PFSK-1 (cell line): ENCODE data around the gene LYRM1.

ENCODE experiments used
- TAF1 ChIP-seq: IDR thresholded peaks from 2 replicates; pipeline ENCODE4 v1.6.1; 2012; ENCODE audit warnings: low read length, control low read depth, borderline replicate concordance; ENCODE audit not compliant: insufficient read depth
- TF ChIP-seq, protein P1 (sequence below), 2 experiments: IDR thresholded peaks; 2 replicates each; pipeline versions ENCODE4 v1.6.1 to v1.8.0; 2011 to 2012; ENCODE audit warnings: low read depth in 2 of 2, low read length in 2 of 2, control low read depth in 1 of 2, inconsistent platforms in 1 of 2, mild to moderate bottlenecking in 1 of 2, moderate library complexity in 1 of 2; ENCODE audit not compliant: insufficient read depth in 1 of 2

DNA sequence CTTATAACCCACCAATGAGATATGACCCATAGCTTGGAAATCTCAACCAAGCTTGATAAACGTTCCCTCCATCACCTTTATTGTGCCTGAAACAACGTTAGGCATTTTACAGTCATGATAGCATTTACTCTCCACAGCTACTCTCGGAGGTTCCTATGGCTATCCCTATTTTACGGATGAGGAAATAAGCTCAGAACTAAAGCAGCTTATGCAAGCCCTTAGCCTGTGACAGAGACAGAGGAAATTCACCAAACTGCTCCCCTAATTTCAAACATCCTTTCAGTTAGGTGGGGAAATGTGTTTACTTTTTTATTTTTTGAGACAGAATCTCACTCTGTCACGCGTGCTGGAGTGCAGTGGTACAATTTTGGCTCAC is 19.1 kb upstream of the LYRM1 start:
- TF ChIP-seq TAF1 = no peak
- TF ChIP-seq, protein P1, sequence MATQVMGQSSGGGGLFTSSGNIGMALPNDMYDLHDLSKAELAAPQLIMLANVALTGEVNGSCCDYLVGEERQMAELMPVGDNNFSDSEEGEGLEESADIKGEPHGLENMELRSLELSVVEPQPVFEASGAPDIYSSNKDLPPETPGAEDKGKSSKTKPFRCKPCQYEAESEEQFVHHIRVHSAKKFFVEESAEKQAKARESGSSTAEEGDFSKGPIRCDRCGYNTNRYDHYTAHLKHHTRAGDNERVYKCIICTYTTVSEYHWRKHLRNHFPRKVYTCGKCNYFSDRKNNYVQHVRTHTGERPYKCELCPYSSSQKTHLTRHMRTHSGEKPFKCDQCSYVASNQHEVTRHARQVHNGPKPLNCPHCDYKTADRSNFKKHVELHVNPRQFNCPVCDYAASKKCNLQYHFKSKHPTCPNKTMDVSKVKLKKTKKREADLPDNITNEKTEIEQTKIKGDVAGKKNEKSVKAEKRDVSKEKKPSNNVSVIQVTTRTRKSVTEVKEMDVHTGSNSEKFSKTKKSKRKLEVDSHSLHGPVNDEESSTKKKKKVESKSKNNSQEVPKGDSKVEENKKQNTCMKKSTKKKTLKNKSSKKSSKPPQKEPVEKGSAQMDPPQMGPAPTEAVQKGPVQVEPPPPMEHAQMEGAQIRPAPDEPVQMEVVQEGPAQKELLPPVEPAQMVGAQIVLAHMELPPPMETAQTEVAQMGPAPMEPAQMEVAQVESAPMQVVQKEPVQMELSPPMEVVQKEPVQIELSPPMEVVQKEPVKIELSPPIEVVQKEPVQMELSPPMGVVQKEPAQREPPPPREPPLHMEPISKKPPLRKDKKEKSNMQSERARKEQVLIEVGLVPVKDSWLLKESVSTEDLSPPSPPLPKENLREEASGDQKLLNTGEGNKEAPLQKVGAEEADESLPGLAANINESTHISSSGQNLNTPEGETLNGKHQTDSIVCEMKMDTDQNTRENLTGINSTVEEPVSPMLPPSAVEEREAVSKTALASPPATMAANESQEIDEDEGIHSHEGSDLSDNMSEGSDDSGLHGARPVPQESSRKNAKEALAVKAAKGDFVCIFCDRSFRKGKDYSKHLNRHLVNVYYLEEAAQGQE (IDR thresholded peaks at IDR 0.05; ENCODE audit: insufficient read depth in 1 of 2, low read depth in 2 of 2, low read length in 2 of 2) = no peak
